RWPE1 (cell line): ENCODE measurements around the gene MFSD1.

Source experiments
- CTCF ChIA-PET: fragments of 350-600 bp; sonication (Branson Sonifier 250); formaldehyde crosslinking; extraction: SDS; loops from one replicate; lab custom pipeline; 2021; lab: Yijun Ruan, JAX
- POLR2A ChIA-PET: fragments of 400-600 bp; formaldehyde crosslinking; extraction: SDS; loops from one replicate; lab custom pipeline; 2020; ENCODE audit warnings: antibody characterized with exemption; ENCODE audit not compliant: low non-redundant PET; lab: Yijun Ruan, JAX
- DNase-seq: peaks from one replicate; pipeline ENCODE4 v3.0.0; 2012; ENCODE audit warnings: low spot score
- H3K27ac ChIP-seq: fragments of 450-650 bp; 2 replicates; pipeline ENCODE4 v1.5.1; 2017
- CTCF ChIP-seq: fragments of 450-650 bp; conservative IDR thresholded peaks from 2 replicates; pipeline ENCODE4 v1.5.1; 2017; ENCODE audit warnings: low read depth, mild to moderate bottlenecking

The MFSD1 gene

GRCh38 chr3:158801696-158802408 lies at the start of gene MFSD1:
TSS of gene MFSD1 (plus strand) at chr3:158802054. CDS start at chr3:158802153, 99 bp downstream.
- peak; percentile 91 for DNase-seq
- ChIA-PET CTCF (interaction anchor here (0.6 to 1.5 kb wide), 5 partner anchors 12 to 1671 kb away, joined by 3 to 5 read pairs (median 4); partner anchors contain the start of gene LXN), POLR2A (interaction anchor here (0.8 kb wide), 1 partner anchor 12 kb away, joined by 9 read pairs; no protein-coding TSS in a partner anchor)
- peak within 1 kb of the TSS; percentile 74 for H3K27ac ChIP-seq
- no peak for TF ChIP-seq CTCF

GRCh38 chr3:158753854-158754253 lies 48.0 kb upstream of the MFSD1 start:
- DNase-seq, result no peak
- ChIA-PET CTCF (interaction anchor here (0.8 kb wide), 1 partner anchor 41 kb away, joined by 3 read pairs; no protein-coding TSS in a partner anchor), POLR2A (no interaction called here)
- H3K27ac ChIP-seq, result no peak overlapping the region
- TF ChIP-seq CTCF, result no peak

- no peak for TF ChIP-seq CTCF
- ChIA-PET CTCF (no interaction called here), POLR2A (no interaction called here)
- no peak for DNase-seq
- H3K27ac ChIP-seq, result no peak overlapping the region
These were observed 46.4 kb upstream of the MFSD1 start for GRCh38 chr3:158755421-158755820.

- no peak for DNase-seq
- no peak overlapping the region for H3K27ac ChIP-seq
- ChIA-PET CTCF (no interaction called here), POLR2A (no interaction called here)
- no peak for TF ChIP-seq CTCF
These were observed 40.5 kb upstream of the MFSD1 start for GRCh38 chr3:158761350-158761749.

- DNase-seq, result no peak
- ChIA-PET POLR2A (no interaction called here), CTCF (interaction anchor here (0.6 kb wide), 1 partner anchor 27 kb away, joined by 3 read pairs; no protein-coding TSS in a partner anchor)
- no peak overlapping the region for H3K27ac ChIP-seq
- TF ChIP-seq CTCF, result no peak
These were observed 39.2 kb upstream of the MFSD1 start for GRCh38 chr3:158762701-158763100.

GRCh38 chr3:158763421-158763820 lies 38.4 kb upstream of the MFSD1 start:
- DNase-seq, result no peak
- CTCF ChIA-PET, result interaction anchor here (0.6 kb wide), 1 partner anchor 26 kb away, joined by 3 read pairs; no protein-coding TSS in a partner anchor
- H3K27ac ChIP-seq, result no peak overlapping the region
- TF ChIP-seq CTCF, result no peak
- POLR2A ChIA-PET, result no interaction called here
